G401 (cell line): ENCODE data around the gene CCNY. TPM values are rescaled to one million over a fixed set of nuclear protein-coding genes. Genes with fewer than 3 reads are reported as not detected.

ENCODE experiments used
- DNase-seq: peaks from one replicate; pipeline ENCODE4 v3.0.0-alpha.2; 2015; ENCODE audit warnings: low spot score
- in situ Hi-C: cut with HindIII; loops from 2 replicates; pipeline ENCODE4 v1.10.0; 2016; ENCODE audit warnings: low sequenced_read_pairs, mixed read lengths
- total RNA-seq: library from RNA; depleted of rRNA; stranded (reverse); fragments of >200 nt; shearing (Covaris generic); gene quantifications from 2 replicates; pipeline ENCODE4 v1.2.3, GENCODE V29; 2014

The CCNY gene
- total RNA-seq, 1 experiment from 2014 or later: 62.9 TPM

DNA sequence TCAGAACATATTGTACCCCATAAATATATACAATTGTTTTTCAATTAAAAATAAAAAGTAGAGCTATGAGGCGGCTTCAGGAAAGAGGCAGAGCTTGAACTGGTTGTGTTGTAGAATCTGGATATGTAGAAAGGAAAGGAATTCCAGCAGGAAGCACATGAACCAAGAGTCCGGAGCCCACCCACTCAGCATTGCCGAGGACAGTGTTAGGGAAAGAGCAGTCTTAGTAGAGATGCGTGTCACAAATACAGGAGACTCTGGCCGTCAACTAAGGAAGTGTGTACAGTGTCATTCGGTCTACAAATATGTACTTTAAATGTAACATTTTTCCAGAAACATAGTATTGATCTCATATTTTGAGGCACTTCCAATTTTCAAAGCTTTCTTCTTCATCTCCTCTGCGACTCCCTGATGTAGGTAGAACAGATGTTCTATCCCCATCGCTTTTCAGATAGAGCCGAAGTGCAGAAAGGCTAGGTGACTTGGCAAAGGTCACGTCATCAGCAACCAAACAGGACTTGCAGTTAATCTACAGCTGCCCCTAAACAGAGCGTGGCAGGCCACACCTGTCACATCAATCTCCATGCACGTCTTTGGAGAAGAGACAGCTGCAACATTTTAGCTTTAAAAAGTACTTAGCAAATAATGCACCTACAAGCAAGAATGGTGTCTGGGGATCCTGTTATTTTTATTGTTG lies 243.6 kb downstream of the CCNY start:
- no peak for DNase-seq
- in situ Hi-C loops: no loop called here

DNA sequence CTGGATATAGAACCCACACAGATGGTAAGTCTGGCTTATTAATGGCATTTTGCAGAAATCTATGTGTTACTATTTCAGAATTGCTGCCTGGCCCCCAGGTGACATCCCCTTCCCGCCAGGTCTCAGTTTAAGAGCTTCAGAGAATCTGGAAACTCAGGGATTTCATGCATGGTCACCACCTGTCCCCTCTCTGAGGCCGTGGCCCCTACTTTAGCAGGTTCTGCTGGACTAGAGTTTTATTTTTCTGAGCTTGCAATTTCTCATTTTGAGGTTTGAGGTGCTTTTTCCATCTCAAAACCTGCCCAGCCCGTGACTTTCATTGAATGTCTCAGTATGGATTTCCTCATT lies 244.1 kb downstream of the CCNY start:
- DNase-seq: no peak
- in situ Hi-C loops: no loop called here

DNA sequence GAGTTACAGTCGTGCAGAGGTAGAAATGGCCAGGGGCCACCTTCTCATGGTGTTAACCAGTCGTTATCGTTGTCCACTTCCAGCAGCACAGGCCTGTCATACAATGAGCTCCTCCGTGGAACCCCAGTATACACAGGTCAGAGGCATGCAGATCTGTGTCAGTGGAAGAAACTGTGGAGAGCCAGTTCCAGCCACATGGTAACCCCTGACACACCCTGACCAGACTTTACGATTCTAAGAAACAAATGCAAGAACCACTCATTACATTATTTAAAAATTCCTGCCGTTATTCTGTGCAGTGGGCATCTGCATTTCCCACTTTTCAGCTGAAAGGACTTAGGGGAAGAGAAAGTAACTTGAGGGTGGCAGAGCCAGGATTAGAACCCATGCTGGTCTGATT lies 245.3 kb downstream of the CCNY start:
- in situ Hi-C loops: no loop called here
- no peak for DNase-seq

DNA sequence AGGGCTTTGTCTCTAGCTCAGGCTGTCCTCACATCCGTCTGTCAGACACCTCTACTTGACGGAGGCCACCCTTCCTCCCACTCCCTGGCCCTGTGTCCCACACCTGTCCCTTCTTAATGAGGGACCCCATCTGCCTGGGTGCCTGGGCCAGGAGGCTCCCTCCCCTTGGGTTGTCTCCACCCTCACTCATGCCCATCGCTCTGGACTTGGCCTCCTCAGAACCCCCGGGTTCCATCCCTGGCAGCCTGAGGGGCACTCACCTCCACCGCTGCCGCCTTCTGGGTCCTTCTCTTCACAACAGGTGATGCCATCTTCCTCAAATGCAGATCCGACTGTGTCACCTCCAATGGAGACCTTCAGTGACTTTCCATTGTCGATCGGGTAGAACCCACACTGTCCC lies 248.6 kb downstream of the CCNY start:
- DNase-seq: no peak
- in situ Hi-C loops: no loop called here

DNA sequence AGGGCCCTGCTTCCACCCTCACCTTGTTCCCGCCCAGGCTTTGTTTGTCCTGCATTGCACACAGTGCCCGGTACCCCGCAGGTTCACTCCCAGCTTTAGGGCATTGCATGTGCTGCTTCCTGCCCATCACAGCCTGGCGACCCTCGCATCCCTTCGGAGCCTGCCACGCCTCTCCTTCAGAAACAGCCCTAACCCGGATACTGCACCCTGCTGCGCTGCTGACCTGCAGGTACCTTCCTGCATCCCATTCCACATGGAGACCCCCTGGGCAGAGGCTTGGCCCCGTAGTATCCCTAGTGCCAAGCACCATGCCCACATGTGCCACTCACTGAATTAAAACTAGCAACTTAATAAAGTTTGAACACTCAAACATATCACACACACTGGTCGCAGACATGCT lies 249.0 kb downstream of the CCNY start:
- in situ Hi-C loops: no loop called here
- DNase-seq: no peak

DNA sequence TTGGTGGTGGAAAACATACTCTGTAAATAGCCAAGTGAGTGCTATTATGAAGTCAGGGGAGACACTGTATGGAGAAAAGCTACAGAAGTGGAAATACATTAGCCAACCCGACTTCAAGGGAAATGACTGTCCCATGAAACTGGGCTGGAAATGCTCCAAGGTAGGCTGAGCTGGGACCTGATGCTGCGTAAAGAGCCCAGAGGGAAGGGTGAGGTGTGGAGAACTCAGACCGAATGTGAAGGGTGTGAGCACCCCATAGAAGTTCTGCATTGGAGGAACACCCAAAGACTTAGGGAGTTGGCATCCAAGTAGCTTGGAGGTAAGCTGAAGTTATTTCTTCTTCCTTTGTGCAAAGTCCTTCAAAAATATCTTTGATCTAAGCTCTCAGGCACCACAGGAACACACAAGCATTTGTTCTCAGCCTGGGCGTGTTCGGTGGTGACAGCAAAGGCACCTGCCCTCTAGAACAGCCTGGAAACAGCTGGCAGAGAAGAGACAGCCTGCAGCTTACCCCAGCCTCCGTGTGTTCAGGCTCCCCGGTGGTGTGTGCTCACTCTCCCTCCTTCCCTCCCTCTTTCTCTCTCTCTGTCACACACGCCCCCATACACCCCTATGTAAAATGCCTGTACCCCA lies 249.7 kb downstream of the CCNY start:
- in situ Hi-C loops: no loop called here
- DNase-seq: no peak

DNA sequence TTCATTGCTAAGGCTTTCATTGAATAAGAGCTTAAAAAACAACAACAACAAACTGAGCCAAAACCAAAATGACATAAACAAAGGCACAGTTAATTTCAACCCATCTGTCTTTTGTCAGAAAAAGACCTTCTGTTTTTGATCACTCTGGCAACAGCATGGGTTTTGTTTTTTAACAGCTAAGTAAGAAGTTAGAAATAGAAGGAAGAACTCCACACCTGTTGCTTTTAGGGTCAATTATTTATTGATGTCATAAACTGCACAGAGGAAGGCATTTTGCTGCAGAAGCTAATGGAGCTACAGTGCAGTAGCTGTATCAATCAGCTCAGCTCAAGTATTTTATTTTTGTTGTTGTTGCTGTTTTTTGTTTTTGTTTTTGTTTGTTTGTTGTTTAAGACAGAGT lies 252.5 kb downstream of the CCNY start:
- in situ Hi-C loops: no loop called here
- DNase-seq: no peak

DNA sequence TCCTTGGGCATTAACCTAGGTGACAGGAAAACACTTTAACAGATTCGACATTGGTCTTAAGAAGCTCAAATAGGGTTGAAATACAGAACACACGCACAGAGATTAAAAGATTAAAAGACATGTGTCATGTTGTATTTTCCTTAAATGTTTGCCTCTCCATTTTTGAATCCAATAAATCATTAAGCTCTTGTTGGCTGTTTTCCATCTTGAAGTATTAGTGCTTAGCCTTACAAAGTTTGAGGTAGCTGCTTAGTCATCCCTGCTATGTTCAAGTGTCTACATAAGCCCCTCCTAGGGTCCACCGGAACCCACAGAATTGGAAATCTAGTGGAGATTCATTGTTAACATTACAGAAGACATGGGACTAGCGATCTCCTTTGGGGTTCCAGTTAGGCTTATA lies 256.1 kb downstream of the CCNY start:
- in situ Hi-C loops: no loop called here
- no peak for DNase-seq

DNA sequence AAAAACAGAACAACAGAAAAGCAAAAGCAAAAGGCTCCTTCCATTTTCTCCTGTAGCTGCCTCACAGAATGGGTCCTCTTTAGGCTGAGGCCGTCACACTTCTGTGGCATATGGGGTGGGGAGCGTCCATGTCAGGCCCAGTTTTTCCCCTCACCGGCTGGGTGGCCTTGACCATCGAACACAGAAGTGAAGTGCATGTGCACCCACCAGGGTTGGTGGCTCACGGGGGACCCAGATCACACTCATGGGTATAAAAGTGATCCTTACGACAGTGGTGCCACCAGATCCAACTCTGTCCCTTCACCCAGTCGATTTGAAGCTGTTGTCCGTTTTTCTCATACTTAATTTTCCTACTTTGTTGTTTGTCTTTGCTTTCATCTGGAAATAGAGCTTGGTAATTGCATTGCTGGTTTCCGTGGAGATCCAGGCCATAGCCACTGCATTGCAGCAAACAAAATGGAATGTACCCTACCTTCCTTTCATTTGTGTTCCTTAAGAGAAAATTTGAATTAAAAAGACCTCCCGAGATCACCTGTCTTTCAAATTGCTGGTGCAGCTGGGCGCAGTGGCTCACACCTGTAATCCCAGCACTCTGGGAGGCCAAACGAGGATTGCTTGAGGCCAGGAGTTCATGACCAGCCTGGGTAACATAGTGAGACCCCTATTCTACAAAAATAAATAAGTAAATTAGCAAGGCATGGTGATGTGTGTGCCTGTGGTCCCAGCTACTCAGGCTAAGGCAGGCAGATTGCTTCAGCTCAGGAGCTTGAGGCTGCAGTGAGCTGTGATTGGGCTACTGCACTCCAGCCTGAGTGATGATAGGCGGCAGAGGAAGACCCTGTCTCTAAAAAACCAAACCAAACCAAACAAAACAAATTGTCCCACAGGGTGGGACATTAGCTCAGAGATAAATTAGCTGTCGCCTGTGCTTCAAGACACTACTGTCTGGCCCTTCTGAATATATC lies 258.1 kb downstream of the CCNY start:
- in situ Hi-C loops: no loop called here
- no peak for DNase-seq

DNA sequence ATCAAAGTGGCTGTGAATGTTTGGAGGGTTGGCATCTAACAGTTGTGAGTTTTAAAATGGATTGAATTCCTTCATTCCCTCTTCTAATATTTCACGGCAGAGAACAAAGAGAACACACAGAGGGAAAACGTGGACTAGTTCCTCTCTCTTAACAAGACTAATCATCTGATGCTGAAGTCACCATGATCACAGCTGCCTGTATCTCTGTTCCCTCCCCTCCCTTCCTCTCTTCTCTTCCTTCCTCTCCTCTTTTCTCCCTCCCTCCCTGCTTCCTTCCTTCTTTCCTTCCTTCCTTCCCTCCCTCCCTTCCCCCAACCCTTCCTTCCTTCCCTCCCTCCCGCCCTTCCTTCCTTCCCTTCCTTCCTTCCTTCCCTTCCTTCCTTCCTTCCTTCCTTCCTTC lies 258.8 kb downstream of the CCNY start:
- in situ Hi-C loops: no loop called here
- no peak for DNase-seq

DNA sequence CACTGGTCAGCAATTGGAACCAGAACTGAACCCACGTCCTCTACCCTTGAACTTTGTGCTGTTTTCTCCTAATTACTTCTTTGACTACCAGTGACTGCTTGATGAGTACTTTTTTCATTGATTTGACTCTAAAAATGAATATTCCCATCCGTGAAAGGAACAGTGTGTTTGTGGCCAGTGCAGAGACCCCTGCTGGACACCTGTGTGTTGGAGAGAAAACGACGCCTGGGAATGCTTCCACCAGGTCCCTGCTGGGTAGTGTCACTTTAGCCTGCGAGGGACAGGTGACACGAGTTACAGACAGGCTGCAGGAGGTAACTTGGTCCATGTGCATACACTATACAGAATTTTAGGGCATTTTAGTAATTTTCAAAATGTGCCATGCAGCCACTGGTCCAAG lies 262.1 kb downstream of the CCNY start:
- DNase-seq: no peak
- in situ Hi-C loops: no loop called here

DNA sequence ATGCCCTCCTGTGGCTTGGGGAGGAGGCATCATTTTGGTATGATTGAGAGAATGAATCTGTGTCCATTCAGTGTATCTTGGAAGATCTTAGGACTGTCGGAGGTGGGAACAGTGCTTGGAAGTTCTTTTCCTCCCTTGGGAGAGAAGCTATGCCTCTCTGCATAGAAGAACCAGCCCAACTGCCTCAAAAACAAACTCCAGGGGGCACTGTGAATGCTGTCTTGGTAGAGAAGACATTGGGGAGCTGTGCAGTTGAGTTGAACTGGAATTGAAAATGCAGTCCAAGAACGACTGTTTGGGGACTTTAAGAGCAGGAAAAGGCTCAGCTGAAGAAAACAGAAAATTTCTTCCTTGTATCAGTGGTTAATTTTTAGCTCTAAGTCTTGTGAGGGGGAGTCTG lies 263.9 kb downstream of the CCNY start:
- in situ Hi-C loops: no loop called here
- no peak for DNase-seq

DNA sequence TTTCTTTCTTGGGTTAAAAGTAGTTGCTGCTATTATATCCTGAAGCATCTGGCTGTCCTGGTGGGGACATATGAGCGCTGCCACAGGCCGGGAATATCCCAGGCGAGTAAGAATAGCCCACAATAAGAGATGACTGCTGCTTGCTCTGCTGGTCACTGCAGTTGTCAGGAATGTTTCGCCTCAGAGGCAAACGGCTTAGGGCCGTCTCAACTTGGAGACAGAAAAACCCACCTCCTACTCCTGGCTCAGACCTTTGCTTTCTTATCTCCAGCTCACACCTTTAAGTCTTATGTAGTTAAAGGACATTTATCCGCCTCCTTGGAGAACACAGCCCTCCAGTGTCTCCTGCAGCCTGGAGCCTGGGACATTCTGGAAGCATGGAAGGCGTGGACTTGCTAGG lies 268.9 kb downstream of the CCNY start, which contains the start of gene GJD4:
TSS of gene GJD4 (plus strand) at position 151 of the 400 bp plus-strand sequence. CDS start at position 378, 227 bp downstream.
- no peak for DNase-seq
- in situ Hi-C loops: no loop called here

DNA sequence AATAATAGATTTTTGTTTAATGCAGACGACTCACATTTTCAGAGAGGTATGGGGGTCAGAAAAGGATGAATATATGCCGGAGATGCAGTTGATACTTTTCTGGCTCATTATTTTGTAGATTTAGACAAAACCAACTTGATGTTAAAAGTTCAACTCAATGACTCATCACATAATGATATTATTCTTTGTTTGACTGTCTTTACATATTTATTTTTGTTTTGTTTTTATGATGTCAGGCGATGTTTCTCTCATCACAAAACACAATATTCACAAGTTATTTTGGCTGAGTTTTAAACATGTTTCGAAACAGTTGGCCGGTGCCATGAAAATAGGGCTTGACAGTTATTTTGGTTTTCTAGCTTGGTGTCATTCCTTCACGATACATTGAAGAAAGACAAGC lies 270.1 kb downstream of the CCNY start:
- DNase-seq: no peak
- in situ Hi-C loops: no loop called here

DNA sequence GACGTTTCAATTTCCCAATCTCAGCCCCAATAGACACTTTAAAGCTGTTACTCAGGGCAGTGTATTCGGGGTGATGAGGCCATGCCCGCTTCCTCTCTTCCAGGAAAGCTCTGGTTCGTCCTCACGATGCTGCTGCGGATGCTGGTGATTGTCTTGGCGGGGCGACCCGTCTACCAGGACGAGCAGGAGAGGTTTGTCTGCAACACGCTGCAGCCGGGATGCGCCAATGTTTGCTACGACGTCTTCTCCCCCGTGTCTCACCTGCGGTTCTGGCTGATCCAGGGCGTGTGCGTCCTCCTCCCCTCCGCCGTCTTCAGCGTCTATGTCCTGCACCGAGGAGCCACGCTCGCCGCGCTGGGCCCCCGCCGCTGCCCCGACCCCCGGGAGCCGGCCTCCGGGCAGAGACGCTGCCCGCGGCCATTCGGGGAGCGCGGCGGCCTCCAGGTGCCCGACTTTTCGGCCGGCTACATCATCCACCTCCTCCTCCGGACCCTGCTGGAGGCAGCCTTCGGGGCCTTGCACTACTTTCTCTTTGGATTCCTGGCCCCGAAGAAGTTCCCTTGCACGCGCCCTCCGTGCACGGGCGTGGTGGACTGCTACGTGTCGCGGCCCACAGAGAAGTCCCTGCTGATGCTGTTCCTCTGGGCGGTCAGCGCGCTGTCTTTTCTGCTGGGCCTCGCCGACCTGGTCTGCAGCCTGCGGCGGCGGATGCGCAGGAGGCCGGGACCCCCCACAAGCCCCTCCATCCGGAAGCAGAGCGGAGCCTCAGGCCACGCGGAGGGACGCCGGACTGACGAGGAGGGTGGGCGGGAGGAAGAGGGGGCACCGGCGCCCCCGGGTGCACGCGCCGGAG lies 271.4 kb downstream of the CCNY start:
- in situ Hi-C loops: no loop called here
- no peak for DNase-seq

DNA sequence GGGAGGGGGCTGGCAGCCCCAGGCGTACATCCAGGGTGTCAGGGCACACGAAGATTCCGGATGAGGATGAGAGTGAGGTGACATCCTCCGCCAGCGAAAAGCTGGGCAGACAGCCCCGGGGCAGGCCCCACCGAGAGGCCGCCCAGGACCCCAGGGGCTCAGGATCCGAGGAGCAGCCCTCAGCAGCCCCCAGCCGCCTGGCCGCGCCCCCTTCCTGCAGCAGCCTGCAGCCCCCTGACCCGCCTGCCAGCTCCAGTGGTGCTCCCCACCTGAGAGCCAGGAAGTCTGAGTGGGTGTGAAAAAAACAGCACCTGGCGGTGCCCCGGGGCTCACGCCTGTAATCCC lies 272.0 kb downstream of the CCNY start:
- DNase-seq: no peak
- in situ Hi-C loops: no loop called here

DNA sequence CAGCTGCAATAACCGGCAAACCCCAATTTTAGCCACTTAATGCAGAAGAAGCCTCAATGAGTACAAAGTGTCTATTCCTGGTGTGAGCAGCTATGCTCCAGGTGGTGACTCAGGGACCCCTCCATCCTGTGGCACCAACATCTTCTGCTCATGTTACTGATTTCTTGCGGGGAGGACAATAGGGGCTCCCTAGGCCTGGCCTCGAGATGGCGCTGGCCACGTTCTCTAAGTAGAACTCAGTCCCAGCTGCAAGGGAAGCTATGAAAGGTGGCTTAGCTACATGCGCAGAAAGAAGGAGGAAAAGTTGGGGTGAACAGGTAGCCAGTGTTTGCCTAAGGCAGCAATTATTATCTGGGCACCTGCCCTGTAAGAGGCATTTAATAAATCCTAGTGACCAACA lies 275.4 kb downstream of the CCNY start:
- in situ Hi-C loops: no loop called here
- DNase-seq: no peak

DNA sequence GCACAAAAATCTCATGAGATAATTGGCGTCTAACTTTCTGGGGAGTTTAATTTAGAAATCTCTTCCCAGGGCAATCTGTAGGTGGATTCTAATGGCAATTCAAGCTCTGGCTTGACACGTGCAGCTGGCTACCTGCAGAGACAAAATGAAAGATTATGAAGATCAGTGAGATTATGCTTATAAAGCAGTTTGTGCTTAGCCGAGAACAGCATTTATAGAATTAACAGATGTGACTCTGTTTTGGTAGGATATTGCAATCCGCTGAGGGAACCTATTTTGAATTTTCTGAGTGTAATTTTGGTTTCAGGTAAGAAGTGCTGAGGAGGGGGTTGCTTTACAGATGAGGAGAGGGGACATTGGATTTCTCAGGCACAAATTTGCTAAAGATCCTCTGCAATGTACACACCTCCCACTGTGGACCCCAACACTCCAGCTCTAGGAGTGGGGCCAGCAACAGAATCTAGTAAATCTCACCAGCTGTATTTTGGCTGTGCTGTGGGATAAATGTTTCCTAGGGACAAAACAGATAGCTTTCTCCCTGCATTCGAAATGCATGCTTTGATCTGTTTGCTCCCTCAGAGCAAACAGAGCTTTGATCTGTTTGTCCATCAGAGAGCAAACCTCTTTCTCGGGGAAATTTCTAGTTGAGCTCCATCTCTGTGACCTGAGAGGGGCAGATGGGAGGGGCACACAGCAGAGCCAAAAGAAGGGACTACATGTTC lies 276.2 kb downstream of the CCNY start:
- no peak for DNase-seq
- in situ Hi-C loops: no loop called here

DNA sequence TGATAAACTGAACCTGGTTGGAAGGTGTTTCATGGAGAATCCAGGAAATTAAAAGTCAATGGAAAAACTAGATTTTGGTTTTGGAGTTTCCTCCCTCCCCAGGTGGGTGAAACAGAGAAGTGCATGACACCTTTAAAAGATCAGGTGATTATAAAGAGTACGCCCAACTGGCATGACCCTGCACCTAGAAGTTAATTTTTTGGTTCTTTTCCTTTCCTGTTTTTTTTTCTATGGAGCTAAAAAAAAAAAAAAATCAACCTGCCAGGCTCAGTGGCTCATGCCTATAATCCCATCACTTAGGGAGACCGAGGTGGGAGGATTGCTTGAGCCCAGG lies 276.8 kb downstream of the CCNY start:
- in situ Hi-C loops: no loop called here

More for the DNA sequence above, 276.8 kb downstream of the CCNY start:
- no peak for DNase-seq
